Measurements from ENCODE around the gene NR2C2.

NR2C2 gene

DNA sequence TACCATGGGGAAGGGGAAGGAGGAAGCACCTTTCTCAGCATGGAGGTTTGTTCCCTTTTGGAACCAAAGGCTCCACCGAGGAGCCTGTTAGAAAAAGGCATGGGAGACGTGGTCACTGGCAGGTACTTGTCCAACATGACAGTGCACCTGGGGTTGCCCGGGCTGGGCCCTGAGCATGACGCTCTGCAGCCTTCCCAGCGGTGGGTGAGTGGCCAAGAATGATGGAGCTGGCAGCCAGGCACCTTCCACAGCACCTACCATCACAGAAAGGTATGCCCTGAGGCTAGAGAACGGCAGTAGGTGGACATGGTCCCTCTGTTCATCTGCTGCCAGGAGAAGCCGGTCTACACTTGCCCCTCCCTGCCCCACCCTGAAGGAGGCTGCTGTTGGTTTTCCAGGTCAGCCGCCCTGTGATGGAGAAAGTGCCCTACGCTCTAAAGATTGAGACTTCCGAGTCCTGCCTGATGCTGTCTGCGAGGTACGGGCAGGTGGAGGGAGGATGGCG, 29.0 kb upstream of the NR2C2 start:
- in situ Hi-C loops (cut with HindIII; ENCODE audit: low pct_ligation_motif_present, low pct_unique_long_range_greater_than_20kb, low sequenced_read_pairs) = no loop called here
- DNase-seq = no peak

DNA sequence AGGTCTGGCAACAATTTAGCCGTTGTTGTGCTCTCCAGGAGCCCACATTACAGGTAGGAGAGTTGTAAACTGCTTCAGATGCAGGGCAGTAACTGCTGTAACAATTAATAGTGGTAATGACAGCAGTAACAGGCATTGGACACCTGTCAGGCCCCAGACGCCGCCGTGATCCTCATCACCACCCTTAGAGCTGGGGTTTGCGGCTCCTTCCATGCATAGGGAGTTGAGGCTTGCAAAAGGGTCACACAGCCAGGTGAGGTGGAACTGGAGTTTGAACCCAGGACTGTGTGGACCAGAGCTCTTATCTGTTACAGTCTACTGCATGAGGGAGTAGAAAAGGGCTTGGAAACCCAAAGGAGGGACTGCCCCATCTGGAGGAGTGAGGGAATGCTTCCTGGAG, 26.8 kb upstream of the NR2C2 start:
- no peak for DNase-seq
- in situ Hi-C loops (cut with HindIII; ENCODE audit: low pct_ligation_motif_present, low pct_unique_long_range_greater_than_20kb, low sequenced_read_pairs) = no loop called here

DNA sequence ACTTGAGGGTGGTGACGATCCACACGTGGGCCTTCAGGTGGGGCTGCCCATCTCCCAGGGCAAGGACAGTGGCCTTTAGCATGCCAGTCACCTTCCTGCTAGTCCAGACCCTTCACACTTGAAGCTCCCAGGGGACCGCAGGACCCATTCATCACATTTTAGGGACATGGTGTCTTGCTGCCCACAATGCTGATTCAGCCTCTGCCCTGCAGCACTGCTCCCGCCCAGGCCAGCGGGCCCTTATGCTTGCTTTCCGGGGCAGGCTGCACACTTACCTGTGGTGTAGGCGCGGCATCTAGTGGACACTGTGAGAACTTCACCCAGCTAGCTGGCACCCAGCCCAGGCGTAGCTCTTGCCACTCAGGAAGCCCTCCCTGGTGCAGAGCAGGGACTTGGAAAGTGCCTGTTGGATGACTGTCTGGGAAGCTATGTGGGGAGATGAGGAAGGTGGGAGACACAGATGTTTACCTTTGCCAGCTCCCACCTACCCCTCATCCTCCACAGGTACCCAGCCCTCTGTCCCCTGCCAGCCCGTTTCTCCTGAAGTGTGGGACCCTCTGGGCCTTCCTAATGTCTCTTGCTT, 26.3 kb upstream of the NR2C2 start:
- DNase-seq = peak; percentile 72
- in situ Hi-C loops (cut with HindIII; ENCODE audit: low pct_ligation_motif_present, low pct_unique_long_range_greater_than_20kb, low sequenced_read_pairs) = no loop called here

DNA sequence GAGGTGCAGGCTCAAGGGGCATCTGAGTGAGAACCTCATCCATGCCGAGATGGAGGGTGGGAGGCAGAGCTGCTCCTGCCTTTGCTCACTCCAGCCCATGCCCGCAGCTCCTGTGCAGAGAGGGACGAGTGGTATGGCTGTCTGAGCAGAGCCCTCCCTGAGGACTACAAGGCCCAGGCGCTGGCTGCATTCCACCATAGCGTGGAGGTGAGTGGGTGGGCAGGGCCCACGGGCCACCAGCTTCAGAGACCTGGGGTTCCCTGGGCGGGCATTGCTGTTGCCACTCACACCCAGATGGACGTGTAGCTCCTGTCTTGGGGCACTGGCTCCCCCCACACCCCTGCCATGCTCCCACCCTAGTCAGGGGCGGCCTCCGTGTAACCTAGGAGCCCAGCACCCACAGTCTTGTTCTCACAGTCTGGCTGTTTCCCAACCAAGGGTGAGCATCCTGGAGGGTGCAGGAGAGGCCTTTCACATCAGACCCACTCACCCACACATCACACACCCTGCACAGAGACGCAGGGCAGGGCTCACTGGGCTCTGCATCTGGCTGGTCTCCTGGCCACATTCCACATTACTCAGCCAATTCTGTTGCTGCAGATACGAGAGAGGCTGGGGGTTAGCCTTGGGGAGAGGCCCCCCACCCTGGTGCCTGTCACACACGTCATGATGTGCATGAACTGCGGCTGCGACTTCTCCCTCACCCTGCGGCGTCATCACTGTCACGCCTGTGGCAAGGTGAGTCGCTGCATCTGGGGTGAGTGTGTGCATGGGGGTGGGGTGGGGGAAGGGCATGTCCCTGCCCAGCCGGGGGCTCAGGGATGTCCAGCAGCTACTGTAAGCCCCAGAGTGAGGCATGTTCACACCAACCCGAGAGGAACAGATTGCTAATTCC, 25.3 kb upstream of the NR2C2 start:
- DNase-seq = no peak
- in situ Hi-C loops (cut with HindIII; ENCODE audit: low pct_ligation_motif_present, low pct_unique_long_range_greater_than_20kb, low sequenced_read_pairs) = no loop called here

DNA sequence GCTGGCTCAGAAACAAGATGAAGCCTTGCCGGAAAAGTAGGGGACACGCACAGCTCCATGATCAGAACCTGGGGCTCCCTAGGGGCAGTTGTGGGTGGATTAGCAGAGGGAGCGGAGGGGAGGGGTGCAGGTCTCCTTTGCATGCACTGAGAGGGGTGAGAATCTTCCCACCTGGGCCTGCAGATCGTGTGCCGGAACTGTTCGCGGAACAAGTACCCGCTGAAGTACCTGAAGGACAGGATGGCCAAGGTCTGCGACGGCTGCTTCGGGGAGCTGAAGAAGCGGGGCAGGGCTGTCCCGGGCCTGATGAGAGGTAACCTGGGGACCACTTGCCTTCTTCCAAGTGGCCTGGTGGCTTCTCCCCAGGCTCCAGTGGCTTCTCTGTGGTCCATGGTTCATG, 24.5 kb upstream of the NR2C2 start:
- in situ Hi-C loops (cut with HindIII; ENCODE audit: low pct_ligation_motif_present, low pct_unique_long_range_greater_than_20kb, low sequenced_read_pairs) = no loop called here
- no peak for DNase-seq

DNA sequence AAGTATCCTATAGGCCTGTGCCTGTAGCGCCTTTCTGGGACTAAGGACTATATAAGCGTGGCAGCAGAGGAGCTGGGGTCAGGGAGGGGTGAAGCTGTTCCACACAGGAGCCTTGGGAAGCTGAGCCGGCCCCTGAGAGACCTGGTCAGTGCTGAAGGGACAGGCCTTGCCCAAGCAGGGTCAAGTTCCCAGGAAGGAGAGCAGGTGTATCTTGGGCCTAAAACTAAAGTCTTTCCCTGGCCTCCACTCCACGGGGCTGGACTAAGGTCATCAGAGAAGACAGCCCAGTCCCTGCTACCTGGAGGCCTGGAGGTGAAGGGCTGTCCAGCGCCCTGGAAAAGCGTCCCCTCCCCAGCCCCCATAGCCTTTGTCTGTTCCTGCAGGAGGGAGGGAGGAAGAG, 23.9 kb upstream of the NR2C2 start:
- no peak for DNase-seq
- in situ Hi-C loops (cut with HindIII; ENCODE audit: low pct_ligation_motif_present, low pct_unique_long_range_greater_than_20kb, low sequenced_read_pairs) = no loop called here

DNA sequence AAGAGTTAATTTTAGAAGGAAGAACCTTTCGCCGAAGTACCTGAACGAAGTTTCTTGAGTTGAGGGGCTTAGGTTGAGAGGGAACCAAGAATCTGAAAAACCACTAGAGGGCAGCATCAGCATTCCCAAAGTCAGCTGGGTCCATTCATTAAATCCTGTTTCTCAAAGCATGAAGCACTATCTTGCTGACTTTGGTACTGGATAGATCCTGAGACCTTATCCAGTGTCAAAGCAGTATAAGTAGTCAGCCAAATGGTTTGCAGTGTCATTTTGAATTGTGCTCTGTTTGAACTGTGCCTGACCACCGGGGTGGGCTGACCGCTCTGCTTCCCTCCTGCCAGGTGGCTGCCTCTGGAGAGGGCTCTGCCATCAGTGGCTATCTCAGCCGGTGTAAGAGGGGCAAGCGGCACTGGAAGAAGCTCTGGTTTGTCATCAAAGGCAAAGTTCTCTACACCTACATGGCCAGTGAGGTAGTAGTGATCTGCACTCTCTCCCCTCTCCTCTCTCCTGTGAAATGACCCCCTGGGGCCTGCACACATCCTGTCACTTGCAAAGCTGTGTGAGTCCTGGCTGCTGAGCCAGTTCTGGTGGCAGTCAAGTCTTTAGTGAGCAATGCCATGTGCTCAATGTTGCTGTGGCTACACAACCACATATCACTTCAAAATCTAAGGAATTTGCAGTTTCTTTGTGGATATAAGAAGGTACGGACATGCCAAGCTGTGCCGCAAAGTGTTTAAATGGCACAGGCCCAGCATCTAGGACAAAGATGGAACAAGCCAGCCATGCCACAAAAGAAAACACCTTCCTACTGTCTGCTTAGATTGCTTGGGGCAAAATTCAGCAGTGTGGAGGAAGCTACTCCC, 21.4 kb upstream of the NR2C2 start:
- in situ Hi-C loops (cut with HindIII; ENCODE audit: low pct_ligation_motif_present, low pct_unique_long_range_greater_than_20kb, low sequenced_read_pairs) = no loop called here

DNA sequence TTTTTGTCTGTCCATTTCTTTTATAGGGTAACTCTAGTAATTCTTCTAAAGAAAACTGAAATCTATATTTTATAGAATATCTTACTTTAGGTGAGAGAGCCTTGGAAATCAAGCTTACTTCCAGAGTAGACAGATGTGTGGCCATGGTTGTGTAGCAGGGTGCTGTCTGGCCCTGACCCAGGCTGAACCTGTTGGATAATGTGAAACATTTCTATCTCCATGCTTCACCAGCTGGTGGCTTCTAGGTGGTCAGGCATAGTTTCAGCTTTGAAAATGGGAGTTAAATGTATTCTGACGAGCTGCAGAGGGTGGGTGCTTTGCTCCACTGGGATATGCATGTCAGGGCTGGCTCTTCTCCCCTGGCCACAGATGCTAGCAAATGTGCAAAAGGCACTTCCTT, 20.8 kb upstream of the NR2C2 start:
- in situ Hi-C loops (cut with HindIII; ENCODE audit: low pct_ligation_motif_present, low pct_unique_long_range_greater_than_20kb, low sequenced_read_pairs) = no loop called here
- DNase-seq = no peak

More for the DNA sequence above, 21.4 kb upstream of the NR2C2 start:
- DNase-seq = peak; percentile 60

DNA sequence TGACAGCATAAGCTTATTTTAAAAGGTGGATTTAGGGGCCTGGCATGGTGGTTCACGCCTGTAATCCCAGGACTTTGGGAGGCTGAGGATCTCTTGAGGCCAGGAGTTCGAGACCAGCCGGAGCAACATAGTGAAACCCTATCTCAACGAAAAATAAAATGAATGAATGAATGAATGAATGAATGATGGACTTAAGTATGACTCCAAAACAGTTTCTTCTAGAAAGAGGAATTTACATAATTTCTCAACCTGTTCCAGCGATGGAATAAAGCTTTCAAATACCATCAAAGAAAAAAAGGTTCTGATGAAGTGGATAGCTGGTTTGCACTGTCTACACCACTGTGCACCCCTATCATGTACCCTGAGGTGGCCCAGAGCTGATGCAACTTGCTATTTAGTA, 20.1 kb upstream of the NR2C2 start:
- in situ Hi-C loops (cut with HindIII; ENCODE audit: low pct_ligation_motif_present, low pct_unique_long_range_greater_than_20kb, low sequenced_read_pairs) = no loop called here
- DNase-seq = no peak

DNA sequence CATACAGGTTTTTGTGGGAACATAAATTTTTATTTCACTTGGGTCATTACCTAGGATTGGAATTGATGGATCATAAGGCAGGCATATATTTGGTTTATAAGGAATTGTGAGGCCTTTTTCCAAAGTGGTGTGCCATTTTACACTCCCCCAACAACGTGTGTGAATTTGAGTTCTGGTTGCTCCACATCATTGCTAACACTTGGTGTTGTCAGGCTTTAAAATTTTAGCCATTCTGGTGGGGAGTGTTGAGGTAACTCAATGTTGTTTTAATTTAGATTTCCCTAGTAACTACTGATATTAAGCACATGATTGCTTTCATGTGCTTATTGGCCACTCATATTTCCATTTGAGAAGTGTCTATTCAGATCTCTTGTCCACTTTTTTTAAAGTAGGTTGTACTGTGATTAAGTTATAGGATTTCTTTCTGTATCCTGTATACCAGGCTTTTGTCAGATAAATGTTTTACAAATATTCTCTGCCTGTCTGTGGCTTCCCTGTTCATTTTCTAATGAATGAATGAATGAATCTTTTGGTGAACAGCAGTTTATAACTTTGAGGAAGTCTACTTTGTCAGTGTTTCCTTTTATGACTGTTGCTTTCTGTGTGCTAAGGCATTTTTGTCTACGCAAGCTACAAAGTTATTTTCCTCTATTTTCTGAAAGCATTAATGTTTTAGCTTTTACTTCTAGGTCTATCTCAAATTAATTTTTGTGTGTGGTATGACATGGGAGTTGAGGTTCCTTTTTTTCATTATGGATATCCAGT, 17.9 kb upstream of the NR2C2 start:
- DNase-seq = no peak
- in situ Hi-C loops (cut with HindIII; ENCODE audit: low pct_ligation_motif_present, low pct_unique_long_range_greater_than_20kb, low sequenced_read_pairs) = no loop called here

DNA sequence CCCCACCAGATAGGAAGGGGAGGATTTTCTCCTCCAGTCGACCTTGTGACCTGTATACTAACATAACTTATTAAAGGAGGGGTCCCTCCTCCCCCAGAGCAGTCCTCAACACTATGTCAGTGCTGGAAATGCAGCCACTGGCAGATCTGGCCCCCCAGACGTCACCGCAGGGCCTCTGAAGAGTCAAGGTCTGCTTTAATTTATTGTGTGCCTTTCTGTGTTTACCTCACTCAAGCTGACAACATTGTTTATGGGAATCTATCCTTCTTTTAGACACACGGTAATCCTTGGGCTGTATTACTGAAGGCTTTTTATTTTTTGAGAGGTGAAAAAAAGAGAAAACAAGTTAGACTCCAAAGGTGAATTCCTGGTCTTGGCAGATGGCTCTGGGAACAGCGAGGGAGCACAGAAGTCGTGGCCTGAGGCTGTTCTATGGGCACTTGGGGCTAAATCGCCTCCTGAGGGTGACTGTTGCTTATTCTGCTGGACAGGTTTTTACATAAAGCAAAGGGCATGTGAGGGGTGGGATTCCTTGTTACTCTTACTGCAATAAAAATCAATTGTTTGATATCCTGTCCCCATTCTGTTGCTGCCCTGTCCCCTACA, 13.5 kb upstream of the NR2C2 start:
- DNase-seq = no peak
- in situ Hi-C loops (cut with HindIII; ENCODE audit: low pct_ligation_motif_present, low pct_unique_long_range_greater_than_20kb, low sequenced_read_pairs) = no loop called here

DNA sequence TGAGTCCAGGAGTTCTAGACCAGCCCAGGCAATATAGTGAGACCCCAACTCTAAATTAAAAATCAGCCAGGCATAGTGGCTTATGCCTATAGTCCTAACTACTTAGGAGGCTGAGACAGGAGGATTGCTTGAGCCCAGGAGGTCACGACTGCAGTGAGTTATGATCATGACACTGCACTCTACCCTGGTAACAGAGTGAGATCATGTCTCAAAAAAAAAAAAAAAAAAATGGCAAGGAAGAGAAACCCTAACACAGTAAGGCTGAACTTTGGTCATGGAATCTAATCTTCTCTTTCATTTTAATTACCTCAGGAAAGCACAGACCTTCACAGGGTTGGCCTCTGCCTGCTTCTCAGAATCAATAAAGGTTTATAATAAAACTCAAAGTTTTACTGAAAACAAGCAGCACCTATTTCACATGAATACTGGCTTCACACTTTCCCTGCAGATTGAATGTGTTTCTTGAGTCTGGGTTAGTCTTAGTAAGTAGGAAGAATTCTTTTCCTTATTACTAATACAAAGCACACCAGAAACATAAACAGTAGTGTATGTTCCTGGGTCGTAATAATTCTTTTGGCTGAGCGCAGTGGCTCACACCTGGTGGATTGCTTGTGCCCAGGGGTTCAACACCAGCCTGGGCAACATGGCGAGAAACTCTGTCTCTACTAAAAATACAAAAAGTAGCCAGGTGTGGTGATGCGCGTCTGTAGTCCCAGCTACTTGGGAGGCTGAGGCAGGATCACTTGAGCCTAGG, 11.6 kb upstream of the NR2C2 start:
- in situ Hi-C loops (cut with HindIII; ENCODE audit: low pct_ligation_motif_present, low pct_unique_long_range_greater_than_20kb, low sequenced_read_pairs) = no loop called here
- no peak for DNase-seq

DNA sequence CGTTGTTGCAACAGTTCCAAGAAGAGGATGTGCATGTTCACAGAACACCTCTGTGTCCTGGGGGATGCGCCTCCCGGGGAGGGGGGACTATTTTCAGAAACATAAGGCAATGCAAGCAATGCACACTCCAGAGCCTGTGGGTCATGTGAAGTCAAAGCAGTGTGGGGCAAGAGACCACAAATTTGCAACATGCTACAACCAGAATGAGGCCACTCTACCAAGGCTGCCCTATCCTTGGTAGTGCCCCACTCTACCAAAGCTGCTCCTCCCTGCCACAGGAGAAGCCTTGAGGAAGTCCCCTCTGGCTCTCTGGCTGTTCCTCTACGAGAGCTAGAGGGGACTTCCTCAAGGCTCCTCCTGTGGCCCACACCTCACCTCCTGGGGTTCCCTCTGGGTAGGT, 8.4 kb upstream of the NR2C2 start:
- no peak for DNase-seq
- in situ Hi-C loops (cut with HindIII; ENCODE audit: low pct_ligation_motif_present, low pct_unique_long_range_greater_than_20kb, low sequenced_read_pairs) = no loop called here

DNA sequence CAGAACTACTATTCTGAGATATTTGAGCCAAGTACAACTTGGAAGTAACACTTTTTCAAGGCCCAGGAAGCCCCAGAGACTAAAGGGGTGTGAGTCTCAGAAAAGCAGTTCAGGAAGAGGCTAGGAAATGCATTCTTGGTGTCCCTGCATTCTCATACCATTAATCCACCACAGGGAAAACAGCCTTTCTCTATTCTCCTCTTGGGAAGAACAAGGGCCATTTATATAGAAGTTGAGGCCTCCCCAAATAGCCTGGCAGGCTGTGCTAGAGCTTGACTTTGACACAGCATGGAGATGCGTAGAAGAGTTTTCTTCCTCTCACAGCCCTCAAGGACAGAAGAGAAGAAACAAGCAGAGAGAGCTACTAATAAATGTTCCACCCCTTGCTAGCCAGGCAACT, 5.5 kb upstream of the NR2C2 start:
- in situ Hi-C loops (cut with HindIII; ENCODE audit: low pct_ligation_motif_present, low pct_unique_long_range_greater_than_20kb, low sequenced_read_pairs) = no loop called here
- DNase-seq = no peak

DNA sequence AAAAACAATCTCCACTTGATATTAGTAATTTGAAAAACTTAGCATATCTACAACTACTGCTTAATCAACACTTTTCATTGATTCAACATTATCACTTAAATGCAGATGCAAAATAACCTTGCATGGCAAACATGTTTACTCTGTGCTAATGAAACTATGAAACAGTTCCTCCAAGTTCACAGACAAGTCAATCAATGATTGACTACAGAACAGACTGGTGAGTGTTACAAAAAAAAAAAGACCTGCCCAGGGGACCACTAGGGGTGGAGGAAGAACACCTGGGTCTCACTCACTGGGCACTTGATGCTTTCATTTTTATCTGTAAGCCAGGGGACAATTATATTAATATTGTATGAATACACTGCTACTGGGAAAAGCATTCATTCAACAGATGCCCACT, 4.3 kb upstream of the NR2C2 start:
- in situ Hi-C loops (cut with HindIII; ENCODE audit: low pct_ligation_motif_present, low pct_unique_long_range_greater_than_20kb, low sequenced_read_pairs) = no loop called here
- DNase-seq = no peak

DNA sequence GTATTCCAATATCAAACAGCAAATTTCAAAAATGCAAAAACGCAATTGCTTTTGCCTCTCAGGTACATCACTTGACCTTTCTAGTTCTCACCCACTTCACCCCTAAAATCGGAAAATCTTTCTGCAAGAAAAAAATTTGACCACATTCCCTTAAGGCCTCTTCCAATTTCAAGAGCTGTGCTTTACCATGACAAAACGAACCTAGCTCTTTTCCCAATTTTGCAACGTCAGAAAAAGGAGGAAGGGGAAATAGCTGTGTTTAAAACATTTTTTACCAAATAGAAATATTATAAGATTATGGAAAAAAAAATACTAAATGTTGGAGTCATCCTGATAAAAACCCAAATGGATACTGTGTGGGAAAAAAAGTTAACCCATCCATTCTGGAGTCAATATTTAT, 1.1 kb upstream of the NR2C2 start:
- no peak for DNase-seq
- in situ Hi-C loops (cut with HindIII; ENCODE audit: low pct_ligation_motif_present, low pct_unique_long_range_greater_than_20kb, low sequenced_read_pairs) = no loop called here

DNA sequence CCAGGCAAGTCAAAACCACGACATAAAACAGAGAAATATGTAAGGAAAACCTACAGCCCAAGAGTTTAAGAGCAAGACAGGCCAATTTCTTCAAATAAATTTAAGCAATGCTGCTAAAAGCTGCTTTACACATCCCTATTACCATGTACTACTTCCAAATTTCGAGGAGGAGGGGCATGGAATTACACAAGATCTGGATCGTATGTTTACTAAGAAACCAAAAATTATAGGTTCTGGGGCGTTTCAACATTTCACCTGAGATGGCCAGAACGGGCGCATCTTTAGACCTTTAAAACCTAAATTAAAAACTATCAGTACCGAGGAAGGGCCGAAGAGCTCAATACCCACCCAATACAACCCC, 664 bp upstream of the NR2C2 start:
- no peak for DNase-seq
- in situ Hi-C loops (cut with HindIII; ENCODE audit: low pct_ligation_motif_present, low pct_unique_long_range_greater_than_20kb, low sequenced_read_pairs) = no loop called here

All from ACHN (cell line).